ENCODE data around the gene GRM8.

Gene GRM8

DNA sequence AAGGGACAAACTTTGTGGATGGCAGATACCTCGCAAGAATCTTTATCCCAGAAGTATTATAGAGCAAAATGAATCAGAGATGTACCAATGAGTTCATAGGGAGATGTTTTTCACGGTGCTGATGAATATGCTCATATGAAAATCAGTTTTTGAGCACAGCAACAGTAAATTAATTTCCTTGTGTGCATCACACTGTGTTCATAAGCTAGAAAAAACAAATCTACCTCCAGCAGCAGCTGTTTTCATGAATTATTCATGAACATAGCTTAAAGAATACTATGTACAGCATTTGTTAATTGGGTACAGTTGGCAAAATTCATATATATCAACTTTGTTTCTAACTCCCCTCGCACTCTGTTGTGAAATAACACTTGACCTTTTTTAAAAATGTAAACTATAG, 809.8 kb downstream of the GRM8 start:
- no peak overlapping the region for H3K27ac ChIP-seq (ENCODE audit: low read length, poor library complexity, severe bottlenecking)
- H3K4ac ChIP-seq (ENCODE audit: low read depth in 1 of 2, low read length in 2 of 2) = no peak overlapping the region
- no peak overlapping the region for H3K18ac ChIP-seq (ENCODE audit: low read depth in 1 of 2, low read length in 2 of 2)
- no peak overlapping the region for H2AK5ac ChIP-seq (ENCODE audit: low read length, severe bottlenecking)
- no peak overlapping the region for H4K91ac ChIP-seq (ENCODE audit: low read length)
- no peak overlapping the region for H4K8ac ChIP-seq (ENCODE audit: low read length)
- no peaks in the 10 kb centered on the region for H3K36me3 ChIP-seq (ENCODE audit: control insufficient read depth in 1 of 2, insufficient read depth in 2 of 2, low read depth in 1 of 2, low read length in 2 of 2)
- H2AFZ ChIP-seq (ENCODE audit: low read depth, low read length) = no peak overlapping the region
- H3K79me1 ChIP-seq (replicated peaks; ENCODE audit: low read length, poor library complexity, severe bottlenecking) = no peaks in the 10 kb centered on the region
- no peak overlapping the region for H2BK12ac ChIP-seq (ENCODE audit: low read length in 2 of 2)
- no peak overlapping the region for H3K23ac ChIP-seq (ENCODE audit: low read length in 2 of 2)
- H3K27me3 ChIP-seq (ENCODE audit: control insufficient read depth in 1 of 2, insufficient read depth in 1 of 2, low read length in 2 of 2) = no peaks in the 10 kb centered on the region
- H3K4me1 ChIP-seq (ENCODE audit: control insufficient read depth, insufficient read depth, low read depth, low read length) = no peaks in the 10 kb centered on the region
- no peak overlapping the region for H2BK15ac ChIP-seq (ENCODE audit: low read depth, poor library complexity, severe bottlenecking)
- H3K14ac ChIP-seq (ENCODE audit: low read length in 2 of 2) = no peak overlapping the region
- no peak overlapping the region for H3K4me2 ChIP-seq (ENCODE audit: low read length, poor library complexity, severe bottlenecking)
- DNase-seq = no peak
- no peak overlapping the region for H3K4me3 ChIP-seq (ENCODE audit: insufficient read depth in 1 of 2, low read depth in 1 of 2, low read length in 2 of 2)
- no peak overlapping the region for H2BK5ac ChIP-seq (ENCODE audit: low read depth, low read length, poor library complexity, severe bottlenecking)
- peaks cover 2% of the 10 kb centered on the region for H3K9me3 ChIP-seq (ENCODE audit: control insufficient read depth, low read length)
- H2BK120ac ChIP-seq (ENCODE audit: low read depth, low read length) = no peak overlapping the region
- 27% methylated on average over 2 of the region's 3 CpGs for WGBS
- no peak overlapping the region for H3K9ac ChIP-seq (ENCODE audit: low read length)

DNA sequence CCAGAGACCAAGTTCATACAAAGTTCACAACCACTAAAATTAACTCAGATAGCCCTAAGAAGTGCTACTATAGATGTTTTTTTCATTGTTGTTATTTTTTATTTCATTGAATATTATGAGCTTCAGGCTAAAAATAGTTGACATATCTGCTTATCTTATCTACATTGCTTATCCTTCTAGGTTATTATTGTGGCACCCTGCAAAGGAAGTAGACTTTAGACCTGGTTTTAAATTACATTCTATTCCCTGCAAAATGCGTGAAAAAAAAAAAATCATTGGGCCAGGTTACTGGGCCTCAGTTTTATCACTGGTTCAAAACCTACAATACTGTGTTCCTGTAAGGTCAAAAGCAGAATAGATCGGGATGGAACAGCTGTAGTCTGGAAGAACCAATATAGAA, 811.0 kb downstream of the GRM8 start:
- Histone ChIP-seq H4K91ac (ENCODE audit: low read length) (no peak overlapping the region), H3K27me3 (ENCODE audit: control insufficient read depth in 1 of 2, insufficient read depth in 1 of 2, low read length in 2 of 2) (no peaks in the 10 kb centered on the region), H3K9ac (ENCODE audit: low read length) (no peak overlapping the region), H4K8ac (ENCODE audit: low read length) (no peak overlapping the region), H3K4me2 (ENCODE audit: low read length, poor library complexity, severe bottlenecking) (no peak overlapping the region), H3K4ac (ENCODE audit: low read depth in 1 of 2, low read length in 2 of 2) (no peak overlapping the region), H3K79me1 (replicated peaks; ENCODE audit: low read length, poor library complexity, severe bottlenecking) (no peaks in the 10 kb centered on the region), H3K4me3 (ENCODE audit: insufficient read depth in 1 of 2, low read depth in 1 of 2, low read length in 2 of 2) (no peak overlapping the region), H3K4me1 (ENCODE audit: control insufficient read depth, insufficient read depth, low read depth, low read length) (no peaks in the 10 kb centered on the region), H2AFZ (ENCODE audit: low read depth, low read length) (no peak overlapping the region), H3K27ac (ENCODE audit: low read length, poor library complexity, severe bottlenecking) (no peak overlapping the region), H3K14ac (ENCODE audit: low read length in 2 of 2) (no peak overlapping the region), H3K36me3 (ENCODE audit: control insufficient read depth in 1 of 2, insufficient read depth in 2 of 2, low read depth in 1 of 2, low read length in 2 of 2) (no peaks in the 10 kb centered on the region), H3K9me3 (ENCODE audit: control insufficient read depth, low read length) (peaks cover 8% of the 10 kb centered on the region), H2BK5ac (ENCODE audit: low read depth, low read length, poor library complexity, severe bottlenecking) (no peak overlapping the region), H2BK12ac (ENCODE audit: low read length in 2 of 2) (no peak overlapping the region), H2BK120ac (ENCODE audit: low read depth, low read length) (no peak overlapping the region), H2BK15ac (ENCODE audit: low read depth, poor library complexity, severe bottlenecking) (no peak overlapping the region), H2AK5ac (ENCODE audit: low read length, severe bottlenecking) (no peak overlapping the region), H3K23ac (ENCODE audit: low read length in 2 of 2) (no peak overlapping the region), H3K18ac (ENCODE audit: low read depth in 1 of 2, low read length in 2 of 2) (no peak overlapping the region)
- WGBS = 94% methylated on average over 2 of the region's 2 CpGs
- DNase-seq = no peak

DNA sequence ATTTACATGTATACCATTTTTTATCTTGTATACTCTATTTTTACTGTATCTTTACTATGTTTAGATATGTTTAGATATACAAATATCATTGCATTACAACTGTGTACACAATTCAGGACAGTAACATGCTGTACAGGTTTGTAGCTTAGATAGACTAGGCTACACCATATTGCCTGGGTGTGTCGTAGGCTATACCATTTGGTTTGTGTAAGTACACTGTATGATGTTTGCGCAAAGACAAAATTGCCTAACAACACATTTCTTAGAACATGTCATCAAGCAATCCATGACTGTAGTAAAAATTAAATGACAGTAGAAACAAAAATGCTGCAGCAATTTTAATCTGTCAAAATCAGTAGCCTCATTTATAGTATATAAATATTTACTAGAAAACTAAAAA, 812.2 kb downstream of the GRM8 start:
- Histone ChIP-seq H2BK12ac (ENCODE audit: low read length in 2 of 2) (no peak overlapping the region), H2AK5ac (ENCODE audit: low read length, severe bottlenecking) (no peak overlapping the region), H4K8ac (ENCODE audit: low read length) (no peak overlapping the region), H3K4me3 (ENCODE audit: insufficient read depth in 1 of 2, low read depth in 1 of 2, low read length in 2 of 2) (no peak overlapping the region), H3K27ac (ENCODE audit: low read length, poor library complexity, severe bottlenecking) (no peak overlapping the region), H2BK15ac (ENCODE audit: low read depth, poor library complexity, severe bottlenecking) (no peak overlapping the region), H3K4me1 (ENCODE audit: control insufficient read depth, insufficient read depth, low read depth, low read length) (no peaks in the 10 kb centered on the region), H3K9me3 (ENCODE audit: control insufficient read depth, low read length) (peaks cover 8% of the 10 kb centered on the region), H3K4me2 (ENCODE audit: low read length, poor library complexity, severe bottlenecking) (no peak overlapping the region), H3K27me3 (ENCODE audit: control insufficient read depth in 1 of 2, insufficient read depth in 1 of 2, low read length in 2 of 2) (no peaks in the 10 kb centered on the region), H3K23ac (ENCODE audit: low read length in 2 of 2) (no peak overlapping the region), H2BK120ac (ENCODE audit: low read depth, low read length) (no peak overlapping the region), H3K9ac (ENCODE audit: low read length) (no peak overlapping the region), H3K18ac (ENCODE audit: low read depth in 1 of 2, low read length in 2 of 2) (no peak overlapping the region), H3K14ac (ENCODE audit: low read length in 2 of 2) (no peak overlapping the region), H3K4ac (ENCODE audit: low read depth in 1 of 2, low read length in 2 of 2) (no peak overlapping the region), H3K36me3 (ENCODE audit: control insufficient read depth in 1 of 2, insufficient read depth in 2 of 2, low read depth in 1 of 2, low read length in 2 of 2) (no peaks in the 10 kb centered on the region), H2AFZ (ENCODE audit: low read depth, low read length) (no peak overlapping the region), H3K79me1 (replicated peaks; ENCODE audit: low read length, poor library complexity, severe bottlenecking) (no peaks in the 10 kb centered on the region), H2BK5ac (ENCODE audit: low read depth, low read length, poor library complexity, severe bottlenecking) (no peak overlapping the region), H4K91ac (ENCODE audit: low read length) (no peak overlapping the region)
- WGBS = 60% methylated on average over 1 of the region's 2 CpGs
- DNase-seq = no peak

DNA sequence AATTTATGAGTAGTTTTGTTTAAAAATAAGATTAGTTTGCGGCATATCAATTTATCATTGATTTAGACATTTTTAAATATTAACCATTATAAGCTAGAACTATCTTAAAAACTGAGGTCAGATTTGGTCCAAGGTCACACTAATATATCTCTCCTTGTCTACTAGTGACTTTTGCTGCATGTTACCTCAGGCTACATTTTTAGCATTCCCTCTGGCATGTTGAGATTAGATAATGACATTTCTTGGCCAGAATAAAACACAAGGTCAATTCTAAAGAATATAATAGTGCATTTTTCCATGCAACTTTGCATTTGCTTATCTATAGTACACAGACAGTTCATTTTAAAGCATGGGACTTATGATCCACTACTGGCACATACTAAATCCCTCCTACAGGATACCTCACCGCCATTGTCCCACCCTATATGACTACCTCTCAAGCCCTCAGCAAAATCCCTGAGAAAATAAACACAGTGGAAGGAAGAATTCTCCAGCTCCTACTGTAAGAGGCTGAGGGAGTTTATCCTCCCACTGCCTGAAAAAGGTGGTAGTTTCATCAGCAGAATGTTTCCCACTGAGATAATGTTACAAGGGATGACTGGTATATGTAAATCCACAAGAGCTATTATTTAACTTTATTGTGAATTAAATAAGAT, 816.4 kb downstream of the GRM8 start:
- Histone ChIP-seq H4K8ac (ENCODE audit: low read length) (no peak overlapping the region), H3K36me3 (ENCODE audit: control insufficient read depth in 1 of 2, insufficient read depth in 2 of 2, low read depth in 1 of 2, low read length in 2 of 2) (no peaks in the 10 kb centered on the region), H3K4me3 (ENCODE audit: insufficient read depth in 1 of 2, low read depth in 1 of 2, low read length in 2 of 2) (no peak overlapping the region), H3K4me1 (ENCODE audit: control insufficient read depth, insufficient read depth, low read depth, low read length) (no peaks in the 10 kb centered on the region), H3K27me3 (ENCODE audit: control insufficient read depth in 1 of 2, insufficient read depth in 1 of 2, low read length in 2 of 2) (no peaks in the 10 kb centered on the region), H3K27ac (ENCODE audit: low read length, poor library complexity, severe bottlenecking) (no peak overlapping the region), H4K91ac (ENCODE audit: low read length) (no peak overlapping the region), H2AFZ (ENCODE audit: low read depth, low read length) (no peak overlapping the region), H3K23ac (ENCODE audit: low read length in 2 of 2) (no peak overlapping the region), H3K9me3 (ENCODE audit: control insufficient read depth, low read length) (peaks cover 6% of the 10 kb centered on the region), H3K4me2 (ENCODE audit: low read length, poor library complexity, severe bottlenecking) (no peak overlapping the region), H2BK12ac (ENCODE audit: low read length in 2 of 2) (no peak overlapping the region), H3K9ac (ENCODE audit: low read length) (no peak overlapping the region), H3K18ac (ENCODE audit: low read depth in 1 of 2, low read length in 2 of 2) (no peak overlapping the region), H2AK5ac (ENCODE audit: low read length, severe bottlenecking) (no peak overlapping the region), H3K79me1 (replicated peaks; ENCODE audit: low read length, poor library complexity, severe bottlenecking) (no peaks in the 10 kb centered on the region), H3K4ac (ENCODE audit: low read depth in 1 of 2, low read length in 2 of 2) (no peak overlapping the region), H3K14ac (ENCODE audit: low read length in 2 of 2) (no peak overlapping the region), H2BK5ac (ENCODE audit: low read depth, low read length, poor library complexity, severe bottlenecking) (no peak overlapping the region), H2BK120ac (ENCODE audit: low read depth, low read length) (no peak overlapping the region), H2BK15ac (ENCODE audit: low read depth, poor library complexity, severe bottlenecking) (no peak overlapping the region)
- 0% methylated on average over 1 of the region's 2 CpGs for WGBS
- no peak for DNase-seq

Data from mesenchymal stem cell (in vitro differentiated cells and primary cell).